ENCODE measurements around the gene NEURL3. TPM values are rescaled to one million over a fixed set of nuclear protein-coding genes. Genes with fewer than 3 reads are reported as not detected.

NEURL3 gene
- total and polyA plus RNA-seq, 3 experiments from 2014 or later, result 0.22 TPM; not detected in 2

DNA sequence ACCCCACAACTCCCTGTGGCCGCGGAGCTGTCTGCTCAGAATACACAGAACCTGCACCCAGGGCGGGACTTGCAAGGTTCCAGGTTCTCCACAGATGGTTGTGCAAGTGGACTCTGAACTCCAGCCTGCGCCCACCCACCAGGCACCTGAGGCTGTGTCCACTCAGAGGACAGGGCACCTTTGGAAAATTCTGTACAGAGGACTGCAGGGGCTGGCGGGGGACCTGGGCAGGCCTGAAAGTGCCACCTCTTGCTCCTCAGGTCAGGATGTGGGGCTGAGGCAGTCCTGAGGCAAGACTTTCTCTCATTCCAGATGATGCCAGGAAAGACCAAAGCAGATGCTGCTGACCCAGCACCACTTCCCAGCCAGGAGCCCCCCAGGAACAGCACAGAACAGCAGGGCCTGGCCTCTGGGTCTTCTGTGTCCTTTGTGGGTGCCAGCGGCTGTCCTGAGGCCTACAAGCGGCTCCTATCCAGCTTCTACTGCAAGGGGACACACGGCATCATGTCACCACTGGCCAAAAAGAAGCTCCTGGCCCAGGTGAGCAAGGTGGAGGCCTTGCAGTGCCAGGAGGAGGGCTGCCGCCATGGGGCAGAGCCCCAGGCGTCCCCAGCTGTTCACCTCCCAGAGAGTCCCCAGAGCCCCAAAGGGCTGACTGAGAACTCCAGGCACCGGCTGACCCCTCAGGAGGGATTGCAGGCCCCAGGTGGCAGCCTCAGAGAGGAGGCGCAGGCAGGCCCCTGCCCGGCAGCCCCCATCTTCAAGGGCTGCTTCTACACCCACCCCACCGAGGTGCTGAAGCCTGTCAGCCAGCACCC is 45.8 kb upstream of the NEURL3 start:
- DNase-seq, result no peak
- H3K27ac Mint-ChIP-seq, result peak overlapping the region in 2 of 8 donors; percentile 52 to 54
- Histone ChIP-seq H3K9me3 (ENCODE audit: low read length) (no peaks in the 10 kb centered on the region), H3K4me1 (ENCODE audit: insufficient read depth, low read length) (peaks cover 26% of the 10 kb centered on the region), H3K27me3 (ENCODE audit: insufficient read depth, low read length, poor library complexity, severe bottlenecking) (no peaks in the 10 kb centered on the region), H3K36me3 (ENCODE audit: insufficient read depth, low read length) (peaks cover 18% of the 10 kb centered on the region), H3K27ac (ENCODE audit: low read depth, low read length) (no peak overlapping the region), H3K4me3 (ENCODE audit: low read length) (no peak overlapping the region)
- no peaks in the 10 kb centered on the region for H3K9me3 Mint-ChIP-seq
- H3K27me3 Mint-ChIP-seq, result no peaks in the 10 kb centered on the region
- no peak overlapping the region for H3K4me3 Mint-ChIP-seq
- H3K4me1 Mint-ChIP-seq, result peaks cover 29 to 48% (median 34%) of the 10 kb centered on the region in 3 donors
- POLR2A ChIA-PET, result interaction anchor here (0.6 kb wide), 2 partner anchors 13 to 14 kb away, joined by 3 to 4 read pairs; partner anchors contain the start of gene ARID5A
- CTCF ChIA-PET, result interaction anchor here (1.3 to 8.3 kb wide), 3 partner anchors 12 to 144 kb away, joined by 4 to 117 read pairs (median 5); no protein-coding TSS in a partner anchor
- H3K36me3 Mint-ChIP-seq, result peaks cover 0 to 60% (median 4%) of the 10 kb centered on the region in 3 donors

DNA sequence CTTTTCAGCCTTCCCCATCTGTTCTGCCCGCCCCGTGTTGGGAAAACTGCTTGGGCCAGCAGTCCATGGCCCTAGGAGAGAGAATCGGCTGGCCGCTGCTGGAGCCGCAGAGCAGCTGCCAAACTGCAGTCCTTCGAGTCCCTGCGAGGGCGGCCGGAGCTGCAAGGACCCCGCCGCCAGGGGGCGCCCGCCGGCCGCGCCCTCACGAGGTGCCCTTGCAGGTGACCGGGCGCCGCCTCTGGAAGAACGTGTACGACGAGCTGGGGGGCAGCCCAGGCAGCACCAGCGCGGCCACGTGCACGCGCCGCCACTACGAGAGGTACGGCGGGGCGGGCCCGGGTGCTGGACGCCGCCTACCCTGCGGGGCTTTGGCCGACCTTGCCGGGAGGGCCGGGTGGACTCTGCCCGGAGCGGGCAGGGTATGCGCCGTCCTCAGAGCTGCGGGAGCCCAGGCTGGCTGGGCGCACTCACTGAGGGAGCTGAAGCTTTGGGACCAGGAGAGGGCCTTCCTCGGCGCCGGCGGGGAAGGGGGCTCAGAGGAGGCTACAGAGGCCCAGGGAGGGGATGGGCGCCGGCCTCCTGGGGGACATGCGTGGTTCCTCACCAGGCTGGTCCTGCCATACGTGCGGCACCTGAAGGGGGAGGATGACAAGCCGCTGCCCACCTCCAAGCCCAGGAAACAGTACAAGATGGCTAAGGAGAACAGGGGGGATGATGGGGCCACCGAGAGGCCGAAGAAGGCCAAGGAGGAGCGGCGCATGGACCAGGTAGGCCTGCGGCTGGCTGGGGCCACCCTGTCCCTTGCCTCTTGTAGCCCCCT is 45.0 kb upstream of the NEURL3 start:
- ChIA-PET CTCF (interaction anchor here (1.0 to 8.3 kb wide), 4 partner anchors 11 to 143 kb away, joined by 3 to 117 read pairs (median 4); no protein-coding TSS in a partner anchor), POLR2A (interaction anchor here (1.2 to 1.3 kb wide), 2 partner anchors 11 to 13 kb away, joined by 3 read pairs; partner anchors contain the start of gene ARID5A)
- peaks cover 0 to 66% (median 7%) of the 10 kb centered on the region in 3 donors for H3K36me3 Mint-ChIP-seq
- H3K27me3 Mint-ChIP-seq, result no peaks in the 10 kb centered on the region
- H3K9me3 Mint-ChIP-seq, result no peaks in the 10 kb centered on the region
- no peak overlapping the region for H3K4me3 Mint-ChIP-seq
- no peaks in the 10 kb centered on the region for H3K27me3 ChIP-seq (ENCODE audit: insufficient read depth, low read length, poor library complexity, severe bottlenecking)
- peak overlapping the region in 1 of 8 donors; percentile 54 for H3K27ac Mint-ChIP-seq
- no peak overlapping the region for H3K4me3 ChIP-seq (ENCODE audit: low read length)
- peaks cover 35 to 54% (median 42%) of the 10 kb centered on the region in 3 donors for H3K4me1 Mint-ChIP-seq
- H3K9me3 ChIP-seq (ENCODE audit: low read length), result no peaks in the 10 kb centered on the region
- H3K27ac ChIP-seq (ENCODE audit: low read depth, low read length), result no peak overlapping the region
- no peak for DNase-seq
- peaks cover 18% of the 10 kb centered on the region for H3K36me3 ChIP-seq (ENCODE audit: insufficient read depth, low read length)
- H3K4me1 ChIP-seq (ENCODE audit: insufficient read depth, low read length), result peaks cover 35% of the 10 kb centered on the region

DNA sequence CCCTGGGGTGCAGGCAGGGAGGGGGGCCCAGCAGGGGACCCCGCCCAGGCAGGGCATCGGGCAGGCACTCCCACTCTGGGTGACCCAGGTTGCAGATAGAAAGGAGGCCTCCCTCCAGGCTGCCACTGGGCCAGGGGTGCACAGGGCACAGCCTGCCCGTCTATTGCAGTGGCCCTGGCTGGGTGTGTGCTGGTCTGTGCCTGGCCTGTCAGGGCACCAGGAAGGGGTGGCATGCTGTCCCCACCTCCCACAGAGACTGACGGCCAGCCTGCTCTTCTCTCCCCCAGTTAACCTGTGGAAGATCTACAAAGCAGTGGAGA is 44.3 kb upstream of the NEURL3 start:
- H3K27ac Mint-ChIP-seq, result no peak overlapping the region
- H3K36me3 Mint-ChIP-seq, result peaks cover 0 to 72% (median 9%) of the 10 kb centered on the region in 3 donors
- ChIA-PET POLR2A (interaction anchor here (1.2 to 1.3 kb wide), 2 partner anchors 10 to 12 kb away, joined by 3 read pairs; partner anchors contain the start of gene ARID5A), CTCF (interaction anchor here (1.0 to 8.3 kb wide), 4 partner anchors 11 to 40 kb away, joined by 3 to 117 read pairs (median 8); no protein-coding TSS in a partner anchor)
- H3K27me3 Mint-ChIP-seq, result no peaks in the 10 kb centered on the region
- H3K36me3 ChIP-seq (ENCODE audit: insufficient read depth, low read length), result peaks cover 18% of the 10 kb centered on the region
- no peak overlapping the region for H3K4me3 Mint-ChIP-seq
- no peak for DNase-seq
- H3K27me3 ChIP-seq (ENCODE audit: insufficient read depth, low read length, poor library complexity, severe bottlenecking), result no peaks in the 10 kb centered on the region
- peaks cover 38 to 58% (median 47%) of the 10 kb centered on the region in 3 donors for H3K4me1 Mint-ChIP-seq
- peaks cover 39% of the 10 kb centered on the region for H3K4me1 ChIP-seq (ENCODE audit: insufficient read depth, low read length)
- no peaks in the 10 kb centered on the region for H3K9me3 ChIP-seq (ENCODE audit: low read length)
- H3K4me3 ChIP-seq (ENCODE audit: low read length), result no peak overlapping the region
- H3K9me3 Mint-ChIP-seq, result no peaks in the 10 kb centered on the region
- H3K27ac ChIP-seq (ENCODE audit: low read depth, low read length), result no peak overlapping the region

DNA sequence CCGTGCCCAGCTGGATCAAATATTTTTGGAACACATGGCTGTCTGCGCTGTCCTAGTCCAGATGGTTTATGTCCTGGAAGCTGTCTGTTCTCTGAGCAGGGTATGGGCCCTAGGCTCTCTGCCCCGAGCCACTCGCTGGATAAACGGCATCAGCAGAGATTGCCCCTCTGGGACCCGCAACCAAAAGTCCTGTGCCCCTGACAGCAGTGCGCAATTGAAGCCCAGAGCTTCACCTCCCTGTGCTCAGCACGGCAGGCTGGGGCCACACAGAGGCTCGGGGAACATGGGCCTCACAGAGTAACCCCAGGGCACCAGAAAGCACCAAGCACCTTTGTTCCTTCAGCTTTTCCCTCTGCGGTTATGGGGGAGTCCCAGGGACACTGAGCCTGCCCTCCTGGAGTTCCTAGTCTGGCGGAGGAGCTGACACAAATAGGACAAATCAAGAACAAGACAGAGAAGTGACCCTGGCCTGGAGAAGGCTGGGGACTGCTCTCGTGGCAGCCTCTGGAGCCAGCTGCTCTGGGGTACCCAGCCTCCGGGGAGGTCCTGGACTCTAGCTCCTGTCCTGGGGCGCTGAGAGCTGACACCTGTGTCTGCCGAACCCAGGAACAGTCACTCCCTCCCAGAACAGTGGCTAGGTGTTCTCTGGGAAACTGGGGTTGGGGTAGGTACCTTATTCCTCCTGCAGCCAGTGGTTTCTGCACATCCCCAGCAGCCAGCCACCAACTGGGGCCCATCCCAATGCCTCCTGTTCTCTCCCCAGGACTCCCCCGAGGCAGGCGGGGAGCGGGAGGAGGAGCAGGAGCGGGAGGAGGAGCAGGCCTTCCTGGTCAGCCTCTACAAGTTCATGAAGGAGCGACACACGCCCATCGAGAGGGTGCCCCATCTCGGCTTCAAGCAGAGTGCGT is 43.7 kb upstream of the NEURL3 start:
- Mint-ChIP-seq H3K9me3 (no peaks in the 10 kb centered on the region), H3K36me3 (peaks cover 0 to 78% (median 10%) of the 10 kb centered on the region in 3 donors), H3K4me3 (no peak overlapping the region), H3K27me3 (no peaks in the 10 kb centered on the region), H3K27ac (peak overlapping the region in 1 of 8 donors; percentile 57), H3K4me1 (peaks cover 40 to 58% (median 47%) of the 10 kb centered on the region in 3 donors)
- Histone ChIP-seq H3K9me3 (ENCODE audit: low read length) (no peaks in the 10 kb centered on the region), H3K4me3 (ENCODE audit: low read length) (no peak overlapping the region), H3K27me3 (ENCODE audit: insufficient read depth, low read length, poor library complexity, severe bottlenecking) (no peaks in the 10 kb centered on the region), H3K4me1 (ENCODE audit: insufficient read depth, low read length) (peaks cover 39% of the 10 kb centered on the region), H3K36me3 (ENCODE audit: insufficient read depth, low read length) (peaks cover 18% of the 10 kb centered on the region), H3K27ac (ENCODE audit: low read depth, low read length) (no peak overlapping the region)
- DNase-seq, result no peak
- CTCF ChIA-PET, result interaction anchor here (1.0 to 8.3 kb wide), 3 partner anchors 10 to 39 kb away, joined by 3 to 117 read pairs (median 11); no protein-coding TSS in a partner anchor
- POLR2A ChIA-PET, result interaction anchor here (1.2 to 2.9 kb wide), 2 partner anchors 10 to 11 kb away, joined by 3 to 15 read pairs; partner anchors contain the start of gene ARID5A

DNA sequence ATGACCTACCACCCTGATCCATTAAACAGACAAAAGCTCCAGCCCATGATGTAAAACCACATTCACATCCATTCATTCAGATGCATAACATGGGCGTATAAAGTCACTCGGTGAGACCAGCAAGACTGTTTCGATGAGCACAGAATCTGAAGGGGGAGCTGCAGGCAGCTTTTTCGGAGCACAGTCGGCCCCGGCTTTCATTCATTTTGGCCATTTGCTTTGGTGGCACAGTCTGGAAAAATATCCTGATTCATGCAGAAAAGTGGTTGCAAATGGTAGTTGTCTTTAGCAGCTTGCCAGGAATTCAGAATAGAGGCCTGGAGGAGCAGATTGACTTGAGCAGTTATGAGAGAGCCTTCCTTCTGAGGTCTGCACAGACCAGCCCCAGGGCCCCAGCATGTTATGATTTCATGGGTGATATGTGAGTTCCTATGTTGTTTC is 42.6 kb upstream of the NEURL3 start:
- no peak for DNase-seq
- H3K36me3 Mint-ChIP-seq, result peaks cover 0 to 82% (median 14%) of the 10 kb centered on the region in 3 donors
- no peaks in the 10 kb centered on the region for H3K27me3 Mint-ChIP-seq
- H3K27me3 ChIP-seq (ENCODE audit: insufficient read depth, low read length, poor library complexity, severe bottlenecking), result no peaks in the 10 kb centered on the region
- peak overlapping the region in 5 of 7 donors; percentile 4 to 79 (median 27) for H3K4me3 Mint-ChIP-seq
- H3K27ac ChIP-seq (ENCODE audit: low read depth, low read length), result no peak overlapping the region
- peak overlapping the region in 5 of 8 donors; percentile 24 to 82 (median 74) for H3K27ac Mint-ChIP-seq
- ChIA-PET POLR2A (interaction anchor here (2.9 kb wide), 1 partner anchor 10 kb away, joined by 15 read pairs; the partner anchor contains the start of gene ARID5A), CTCF (interaction anchor here (3.3 to 8.3 kb wide), 2 partner anchors 9 to 18 kb away, joined by 11 to 117 read pairs; no protein-coding TSS in a partner anchor)
- H3K9me3 ChIP-seq (ENCODE audit: low read length), result no peaks in the 10 kb centered on the region
- H3K4me3 ChIP-seq (ENCODE audit: low read length), result no peak overlapping the region
- no peaks in the 10 kb centered on the region for H3K9me3 Mint-ChIP-seq
- H3K36me3 ChIP-seq (ENCODE audit: insufficient read depth, low read length), result peaks cover 18% of the 10 kb centered on the region
- H3K4me1 Mint-ChIP-seq, result peaks cover 42 to 58% (median 51%) of the 10 kb centered on the region in 3 donors
- H3K4me1 ChIP-seq (ENCODE audit: insufficient read depth, low read length), result peaks cover 47% of the 10 kb centered on the region

DNA sequence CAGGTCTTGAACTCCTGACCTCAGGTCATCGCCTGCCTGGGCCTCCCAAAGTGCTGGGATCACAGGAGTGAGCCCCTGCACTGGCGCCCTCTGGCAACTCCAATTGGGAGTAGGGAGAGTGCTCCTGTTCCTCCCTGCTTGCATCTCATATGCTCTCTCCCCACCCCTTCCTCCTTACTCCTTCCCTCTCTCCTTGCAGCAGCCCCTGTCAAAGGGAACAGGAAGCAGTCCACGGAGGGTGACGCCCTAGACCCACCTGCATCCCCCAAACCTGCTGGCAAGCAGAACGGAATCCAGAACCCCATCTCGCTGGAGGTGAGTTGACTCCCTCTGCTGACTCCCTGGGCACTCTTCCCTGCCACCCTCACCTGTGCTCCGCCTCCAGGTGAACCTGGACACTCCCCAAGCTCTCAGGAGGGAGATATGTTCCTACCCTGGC is 42.1 kb upstream of the NEURL3 start:
- Histone ChIP-seq H3K27ac (ENCODE audit: low read depth, low read length) (no peak overlapping the region), H3K4me3 (ENCODE audit: low read length) (no peak overlapping the region), H3K36me3 (ENCODE audit: insufficient read depth, low read length) (peaks cover 21% of the 10 kb centered on the region), H3K9me3 (ENCODE audit: low read length) (no peaks in the 10 kb centered on the region), H3K27me3 (ENCODE audit: insufficient read depth, low read length, poor library complexity, severe bottlenecking) (no peaks in the 10 kb centered on the region), H3K4me1 (ENCODE audit: insufficient read depth, low read length) (peaks cover 52% of the 10 kb centered on the region)
- CTCF ChIA-PET, result interaction anchor here (3.3 to 8.3 kb wide), 2 partner anchors 8 to 17 kb away, joined by 11 to 117 read pairs; no protein-coding TSS in a partner anchor
- peaks cover 0 to 82% (median 14%) of the 10 kb centered on the region in 3 donors for H3K36me3 Mint-ChIP-seq
- H3K27ac Mint-ChIP-seq, result peak overlapping the region; percentile 18 to 94 (median 70)
- no peak for DNase-seq
- H3K4me3 Mint-ChIP-seq, result peak overlapping the region in 5 of 7 donors; percentile 4 to 38 (median 15)
- no peaks in the 10 kb centered on the region for H3K9me3 Mint-ChIP-seq
- H3K4me1 Mint-ChIP-seq, result peaks cover 48 to 62% (median 55%) of the 10 kb centered on the region in 3 donors
- H3K27me3 Mint-ChIP-seq, result no peaks in the 10 kb centered on the region
- POLR2A ChIA-PET, result interaction anchor here (2.9 kb wide), 1 partner anchor 9 kb away, joined by 15 read pairs; the partner anchor contains the start of gene ARID5A
